Suprapubic skin (tissue), 4 donors: ENCODE measurements around the gene CCDC158. TPM values are rescaled to one million over a fixed set of nuclear protein-coding genes. Genes with fewer than 3 reads are reported as not detected.
"Not testable (repeated sequence)": the region's sequence is repeated elsewhere in the genome, so short reads cannot be mapped to it uniquely, and the experiment has no call there.

Experiments
- DNase-seq, 2 donors: peaks; one replicate each; pipeline ENCODE4 v3.0.0-alpha.2; 2019; ENCODE audit warnings: low spot score in 2 of 2
- H3K27ac ChIP-seq: fragments of 200-600 bp; sonication (generic); one replicate; pipeline ENCODE4 v1.5.1; 2019
- H3K27me3 ChIP-seq: fragments of 200-600 bp; sonication (generic); one replicate; pipeline ENCODE4 v1.5.1; 2019
- H3K36me3 ChIP-seq: fragments of 200-600 bp; sonication (generic); one replicate; pipeline ENCODE4 v1.5.1; 2019
- H3K4me1 ChIP-seq: fragments of 200-600 bp; sonication (generic); one replicate; pipeline ENCODE4 v1.5.1; 2019
- H3K4me3 ChIP-seq: fragments of 200-600 bp; sonication (generic); one replicate; pipeline ENCODE4 v1.5.1; 2019; ENCODE audit warnings: mild to moderate bottlenecking
- H3K9me3 ChIP-seq: fragments of 200-600 bp; sonication (generic); one replicate; pipeline ENCODE4 v1.5.1; 2019
- EP300 ChIP-seq: sonication (generic); formaldehyde crosslinking; IDR thresholded peaks from one replicate; pipeline ENCODE4 v1.6.1; 2017; ENCODE audit warnings: antibody characterized with exemption
- POLR2A ChIP-seq, 2 donors: fragments of 450-650 bp; IDR thresholded peaks; one replicate each; pipeline ENCODE4 v1.6.1; 2017; ENCODE audit warnings: antibody characterized with exemption in 2 of 2, mild to moderate bottlenecking in 2 of 2, moderate library complexity in 2 of 2
- POLR2AphosphoS5 ChIP-seq, 3 donors: sonication (generic); formaldehyde crosslinking; IDR thresholded peaks; one replicate each; pipeline ENCODE4 v1.6.1; 2017; ENCODE audit warnings: antibody characterized with exemption in 3 of 3
- WGBS: methylation state at CpG from one replicate; pipeline ENCODE4 v1.1.5; 2018; 5-methylcytosine and 5-hydroxymethylcytosine counted together
- total RNA-seq, 4 donors: library from RNA; depleted of rRNA; stranded (reverse); fragments of >200 nt; gene quantifications; one replicate each; pipeline ENCODE4 v1.1.0, GENCODE V29; 2016
- TF ChIP-seq, protein P1 (sequence below), 2 donors: fragments of 200-600 bp in 1 of 2; fragments of 450-650 bp in 1 of 2; sonication (generic) in 1 of 2; IDR thresholded peaks; one replicate each; pipeline ENCODE4 v1.5.1; 2016 to 2019; ENCODE audit warnings: antibody characterized with exemption in 2 of 2, mild to moderate bottlenecking in 1 of 2, moderate library complexity in 1 of 2

The CCDC158 gene
- total RNA-seq, 4 donors from 2014 or later: 0.72 TPM; not detected in 3

DNA sequence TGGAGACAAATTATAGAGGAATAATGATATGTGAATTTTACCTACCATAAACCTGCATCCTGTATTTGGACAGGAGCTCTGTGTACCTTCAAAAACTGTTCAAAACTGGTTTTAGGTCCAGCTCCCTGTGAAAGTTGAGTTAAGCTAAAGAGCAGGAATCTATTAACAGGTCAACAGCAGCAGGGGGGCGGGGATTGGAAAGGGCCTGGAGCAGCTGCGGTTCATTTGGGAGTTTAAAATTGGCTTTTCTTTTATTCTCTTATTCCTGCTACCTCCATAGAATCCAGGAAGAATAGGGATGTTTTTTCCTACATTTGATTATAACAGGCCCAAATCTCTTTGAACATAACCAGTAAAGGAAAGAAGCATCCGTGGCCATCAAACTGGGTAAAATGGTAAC is 37.9 kb upstream of the CCDC158 start:
- Histone ChIP-seq H3K4me3 (no peak overlapping the region), H3K27me3 (no peaks in the 10 kb centered on the region), H3K9me3 (peaks cover 2% of the 10 kb centered on the region), H3K4me1 (no peaks in the 10 kb centered on the region), H3K27ac (no peak overlapping the region), H3K36me3 (no peaks in the 10 kb centered on the region)
- DNase-seq: no peak
- 50% methylated on average over 3 of the region's 3 CpGs for WGBS
- no peak for TF ChIP-seq EP300
- TF ChIP-seq, protein P1, sequence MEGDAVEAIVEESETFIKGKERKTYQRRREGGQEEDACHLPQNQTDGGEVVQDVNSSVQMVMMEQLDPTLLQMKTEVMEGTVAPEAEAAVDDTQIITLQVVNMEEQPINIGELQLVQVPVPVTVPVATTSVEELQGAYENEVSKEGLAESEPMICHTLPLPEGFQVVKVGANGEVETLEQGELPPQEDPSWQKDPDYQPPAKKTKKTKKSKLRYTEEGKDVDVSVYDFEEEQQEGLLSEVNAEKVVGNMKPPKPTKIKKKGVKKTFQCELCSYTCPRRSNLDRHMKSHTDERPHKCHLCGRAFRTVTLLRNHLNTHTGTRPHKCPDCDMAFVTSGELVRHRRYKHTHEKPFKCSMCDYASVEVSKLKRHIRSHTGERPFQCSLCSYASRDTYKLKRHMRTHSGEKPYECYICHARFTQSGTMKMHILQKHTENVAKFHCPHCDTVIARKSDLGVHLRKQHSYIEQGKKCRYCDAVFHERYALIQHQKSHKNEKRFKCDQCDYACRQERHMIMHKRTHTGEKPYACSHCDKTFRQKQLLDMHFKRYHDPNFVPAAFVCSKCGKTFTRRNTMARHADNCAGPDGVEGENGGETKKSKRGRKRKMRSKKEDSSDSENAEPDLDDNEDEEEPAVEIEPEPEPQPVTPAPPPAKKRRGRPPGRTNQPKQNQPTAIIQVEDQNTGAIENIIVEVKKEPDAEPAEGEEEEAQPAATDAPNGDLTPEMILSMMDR (IDR thresholded peaks at IDR 0.05): no peak
- no peak for TF ChIP-seq POLR2A (IDR thresholded peaks at IDR 0.05)
- no peak for TF ChIP-seq POLR2AphosphoS5 (IDR thresholded peaks at IDR 0.05)

DNA sequence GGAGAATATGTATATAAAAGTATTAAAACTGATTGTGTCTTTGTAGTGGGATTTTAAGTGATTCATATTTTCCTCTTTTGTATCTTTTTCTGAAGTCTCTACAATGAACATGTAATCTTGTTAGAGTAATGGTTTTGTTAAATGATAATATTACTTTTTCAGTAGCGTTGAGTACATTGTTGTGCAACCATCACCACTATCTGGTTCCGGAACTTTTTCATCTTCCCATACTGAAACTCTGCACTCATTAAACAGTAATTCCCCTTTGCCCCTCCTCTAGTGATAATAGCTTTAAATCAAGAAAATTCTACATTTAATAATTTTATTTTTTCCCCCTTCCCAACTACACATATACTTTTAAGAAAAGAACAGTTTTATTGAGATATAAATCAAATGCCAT is 37.4 kb upstream of the CCDC158 start:
- 90% methylated on average over 2 of the region's 2 CpGs for WGBS
- Histone ChIP-seq H3K4me3 (no peak overlapping the region), H3K4me1 (no peaks in the 10 kb centered on the region), H3K27ac (no peak overlapping the region), H3K9me3 (no peaks in the 10 kb centered on the region), H3K36me3 (no peaks in the 10 kb centered on the region), H3K27me3 (no peaks in the 10 kb centered on the region)
- no peak for DNase-seq
- TF ChIP-seq POLR2A (IDR thresholded peaks at IDR 0.05) (no peak), EP300 (no peak), POLR2AphosphoS5 (IDR thresholded peaks at IDR 0.05) (no peak)
- TF ChIP-seq, protein P1 (IDR thresholded peaks at IDR 0.05): no peak

DNA sequence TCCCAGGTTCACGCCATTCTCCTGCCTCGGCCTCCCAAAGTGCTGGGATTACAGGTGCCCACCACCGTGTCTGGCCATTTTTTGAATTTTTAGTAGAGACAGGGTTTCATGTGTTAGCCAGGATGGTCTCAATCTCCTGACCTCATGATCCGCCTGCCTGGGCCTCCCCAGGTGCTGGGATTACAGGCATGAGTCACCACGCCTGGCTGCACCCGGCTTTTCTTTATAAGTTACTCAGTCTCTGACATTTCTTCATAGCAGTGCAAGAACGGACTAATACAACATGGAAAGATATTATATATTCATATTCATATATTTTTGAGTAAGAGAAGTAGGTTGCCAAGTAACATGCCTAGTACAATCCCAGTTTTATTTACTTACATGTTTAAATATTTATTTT is 36.9 kb upstream of the CCDC158 start:
- Histone ChIP-seq H3K9me3 (no peaks in the 10 kb centered on the region), H3K27me3 (no peaks in the 10 kb centered on the region), H3K4me1 (no peaks in the 10 kb centered on the region), H3K4me3 (no peak overlapping the region), H3K27ac (no peak overlapping the region), H3K36me3 (no peaks in the 10 kb centered on the region)
- TF ChIP-seq, protein P1 (IDR thresholded peaks at IDR 0.05): no peak
- TF ChIP-seq POLR2AphosphoS5 (IDR thresholded peaks at IDR 0.05): no peak
- DNase-seq: no peak
- 90% methylated on average over 7 of the region's 7 CpGs for WGBS

DNA sequence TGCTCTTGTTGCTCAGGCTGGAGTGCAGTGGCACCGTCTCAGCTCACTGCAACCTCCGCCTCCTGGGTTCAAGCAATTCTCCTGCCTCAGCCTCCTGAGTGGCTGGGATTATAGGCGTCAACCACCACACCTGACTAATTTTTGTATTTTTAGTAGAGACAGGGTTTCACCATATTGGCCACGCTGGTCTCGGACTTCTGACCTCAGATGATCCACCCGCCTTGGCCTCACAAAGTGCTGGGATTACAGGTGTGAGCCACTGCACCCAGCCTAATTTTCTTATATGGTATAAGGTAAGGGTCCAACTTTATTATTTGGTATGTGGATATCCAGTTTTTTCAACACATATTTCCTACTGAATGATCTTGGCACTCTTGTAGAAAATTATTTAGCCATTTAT is 33.1 kb upstream of the CCDC158 start:
- not testable (repeated sequence) for H3K9me3 ChIP-seq, H3K27ac ChIP-seq, H3K36me3 ChIP-seq, H3K4me1 ChIP-seq, DNase-seq, H3K4me3 ChIP-seq, H3K27me3 ChIP-seq
- 95% methylated on average over 6 of the region's 6 CpGs for WGBS

DNA sequence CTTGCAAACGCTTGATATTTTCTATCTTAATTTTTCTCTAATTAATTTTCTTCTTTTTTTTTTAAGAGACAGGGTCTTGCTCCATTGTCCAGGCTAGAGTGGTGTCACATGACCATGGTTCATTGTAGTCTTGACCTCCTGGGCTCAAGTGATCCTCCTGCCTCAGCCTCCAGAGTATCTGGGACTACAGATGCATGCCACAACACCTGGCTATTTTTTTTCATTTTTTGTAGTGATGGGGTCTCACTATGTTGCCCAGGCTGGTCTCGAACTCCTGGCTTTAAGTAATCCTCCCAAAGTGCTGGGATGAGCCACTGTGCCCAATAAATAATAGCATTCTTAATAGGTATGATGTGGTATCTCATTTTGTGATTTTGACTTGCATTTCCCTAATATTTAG is 32.3 kb upstream of the CCDC158 start:
- Histone ChIP-seq H3K4me3 (no peak overlapping the region), H3K9me3 (no peaks in the 10 kb centered on the region), H3K27me3 (no peaks in the 10 kb centered on the region), H3K27ac (no peak overlapping the region), H3K4me1 (no peaks in the 10 kb centered on the region), H3K36me3 (no peaks in the 10 kb centered on the region)
- WGBS: 91% methylated on average over 2 of the region's 2 CpGs
- DNase-seq: no peak
- TF ChIP-seq POLR2AphosphoS5 (IDR thresholded peaks at IDR 0.05) (no peak), POLR2A (IDR thresholded peaks at IDR 0.05) (no peak), EP300 (no peak)
- TF ChIP-seq, protein P1 (IDR thresholded peaks at IDR 0.05): no peak

DNA sequence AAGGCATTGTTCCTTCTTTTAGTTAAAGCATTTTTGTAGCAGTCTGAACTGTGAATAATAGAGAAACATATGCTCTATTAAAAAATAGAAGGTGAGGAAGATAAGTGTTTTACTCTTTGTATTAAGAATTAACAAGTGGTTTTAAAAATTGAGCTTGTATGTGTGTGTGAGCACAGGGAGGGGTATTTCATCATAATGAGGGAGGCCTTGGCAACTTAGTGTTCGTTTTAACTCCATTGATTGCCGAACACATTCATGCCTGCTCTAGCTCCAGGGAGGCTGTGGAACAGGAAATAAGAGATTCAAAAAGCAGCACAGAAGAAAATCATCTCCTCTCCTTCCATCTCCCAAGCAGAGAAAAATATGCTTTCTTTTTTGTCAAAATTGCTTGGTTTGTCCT is 28.9 kb upstream of the CCDC158 start:
- no peaks in the 10 kb centered on the region for H3K36me3 ChIP-seq
- no peak overlapping the region for H3K4me3 ChIP-seq
- 32% methylated on average over 2 of the region's 2 CpGs for WGBS
- H3K27me3 ChIP-seq: no peaks in the 10 kb centered on the region
- DNase-seq: no peak
- H3K4me1 ChIP-seq: peaks cover 3% of the 10 kb centered on the region
- no peaks in the 10 kb centered on the region for H3K9me3 ChIP-seq
- no peak overlapping the region for H3K27ac ChIP-seq
- TF ChIP-seq, protein P1 (IDR thresholded peaks at IDR 0.05): no peak
- TF ChIP-seq POLR2A (IDR thresholded peaks at IDR 0.05) (no peak), POLR2AphosphoS5 (IDR thresholded peaks at IDR 0.05) (no peak), EP300 (no peak)
